GM21825 (cell line): ENCODE data around the gene CAPN7.

ENCODE experiments used
- ATAC-seq: cut with Tn5 transposase; IDR thresholded peaks from one replicate; pipeline ENCODE4 v1.9.1; 2021; ENCODE audit warnings: mild to moderate bottlenecking, moderate library complexity; ENCODE audit not compliant: unreplicated experiment

Gene CAPN7

DNA sequence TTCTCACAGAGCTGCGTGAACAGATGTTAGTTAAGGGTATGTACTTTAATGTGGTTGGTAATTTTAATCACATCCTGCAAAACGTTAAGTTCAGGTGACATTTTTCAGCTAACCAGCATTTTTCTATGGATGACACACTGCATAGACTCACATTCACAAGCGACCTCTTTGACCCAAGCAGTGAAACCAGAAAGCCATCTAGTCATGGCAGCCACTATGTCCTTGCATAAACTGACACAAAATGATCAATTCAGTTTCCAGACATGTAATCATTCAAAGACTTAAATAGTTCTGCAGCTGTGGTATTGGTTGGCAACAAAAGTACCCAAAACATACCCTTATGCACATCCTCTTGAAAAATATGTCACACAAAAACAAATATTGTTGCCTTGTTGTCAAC lies 7.4 kb upstream of the CAPN7 start:
- no peak for ATAC-seq

DNA sequence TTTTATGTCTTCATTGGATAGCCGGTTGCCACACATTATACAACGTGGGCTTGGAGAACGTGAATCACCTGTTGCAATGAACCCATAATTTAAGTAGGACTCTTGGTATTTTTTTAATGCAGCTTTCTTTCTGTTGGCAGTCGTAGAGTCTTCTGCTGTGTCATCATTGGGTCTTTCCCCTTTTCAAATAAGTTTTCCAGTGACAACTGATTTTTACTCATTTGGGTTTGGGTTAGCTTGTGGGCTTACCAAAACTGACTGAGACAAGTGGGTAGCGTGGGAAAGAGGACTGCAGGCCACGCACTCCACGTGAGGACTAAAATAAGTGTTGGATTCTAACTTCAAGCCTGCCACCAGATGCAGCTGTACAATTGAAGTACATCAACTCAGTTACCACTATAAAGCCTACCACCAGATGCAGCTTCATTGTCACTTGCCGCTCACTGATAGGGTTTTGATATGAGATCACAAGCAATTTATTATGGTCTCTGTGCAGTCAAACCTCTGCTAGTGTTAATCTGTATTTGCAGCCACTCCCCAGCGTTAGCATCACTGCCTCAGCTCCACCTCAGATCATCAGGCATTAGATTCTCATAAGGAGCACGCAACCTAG lies 6.4 kb upstream of the CAPN7 start:
- ATAC-seq: no peak

DNA sequence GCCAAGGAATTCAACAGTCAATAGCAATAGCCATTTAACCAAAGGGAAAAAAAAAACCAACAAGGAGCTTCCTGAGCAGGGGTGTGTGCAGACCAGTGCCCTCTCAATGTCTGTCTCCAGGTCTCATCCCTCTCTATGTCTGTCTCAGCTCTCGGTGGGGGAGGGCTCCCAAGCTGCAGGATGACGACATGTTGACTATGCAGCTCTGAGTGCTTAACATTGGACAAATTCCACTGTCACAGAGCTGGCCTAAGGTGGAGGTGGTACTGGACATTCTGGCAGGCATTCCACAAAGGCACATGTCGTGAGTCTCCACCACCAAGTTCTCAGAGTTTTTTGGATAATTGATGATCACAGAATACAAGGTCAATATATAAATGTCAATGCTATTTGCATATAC lies 2.0 kb upstream of the CAPN7 start:
- no peak for ATAC-seq

DNA sequence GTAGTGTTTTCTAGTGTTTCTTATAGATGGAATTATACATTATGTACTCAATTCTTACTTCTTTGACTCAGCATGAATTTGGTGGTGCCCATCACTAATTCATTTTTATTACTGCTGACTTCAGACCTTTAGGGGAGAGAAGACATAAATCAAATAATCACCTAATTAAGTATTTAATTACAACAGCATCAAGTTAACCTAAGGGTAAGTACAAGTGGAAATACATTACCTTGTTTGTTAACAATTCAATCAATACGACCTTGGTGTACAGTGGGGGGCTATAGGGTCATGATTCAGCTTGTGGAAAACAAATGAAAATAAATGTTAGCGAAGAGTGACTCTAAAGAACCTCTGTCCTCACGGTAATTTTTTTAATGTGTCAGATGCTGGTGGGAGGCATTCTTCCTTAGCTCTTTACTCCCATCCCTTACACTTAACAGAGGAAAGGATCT lies 538 bp upstream of the CAPN7 start:
- no peak for ATAC-seq

DNA sequence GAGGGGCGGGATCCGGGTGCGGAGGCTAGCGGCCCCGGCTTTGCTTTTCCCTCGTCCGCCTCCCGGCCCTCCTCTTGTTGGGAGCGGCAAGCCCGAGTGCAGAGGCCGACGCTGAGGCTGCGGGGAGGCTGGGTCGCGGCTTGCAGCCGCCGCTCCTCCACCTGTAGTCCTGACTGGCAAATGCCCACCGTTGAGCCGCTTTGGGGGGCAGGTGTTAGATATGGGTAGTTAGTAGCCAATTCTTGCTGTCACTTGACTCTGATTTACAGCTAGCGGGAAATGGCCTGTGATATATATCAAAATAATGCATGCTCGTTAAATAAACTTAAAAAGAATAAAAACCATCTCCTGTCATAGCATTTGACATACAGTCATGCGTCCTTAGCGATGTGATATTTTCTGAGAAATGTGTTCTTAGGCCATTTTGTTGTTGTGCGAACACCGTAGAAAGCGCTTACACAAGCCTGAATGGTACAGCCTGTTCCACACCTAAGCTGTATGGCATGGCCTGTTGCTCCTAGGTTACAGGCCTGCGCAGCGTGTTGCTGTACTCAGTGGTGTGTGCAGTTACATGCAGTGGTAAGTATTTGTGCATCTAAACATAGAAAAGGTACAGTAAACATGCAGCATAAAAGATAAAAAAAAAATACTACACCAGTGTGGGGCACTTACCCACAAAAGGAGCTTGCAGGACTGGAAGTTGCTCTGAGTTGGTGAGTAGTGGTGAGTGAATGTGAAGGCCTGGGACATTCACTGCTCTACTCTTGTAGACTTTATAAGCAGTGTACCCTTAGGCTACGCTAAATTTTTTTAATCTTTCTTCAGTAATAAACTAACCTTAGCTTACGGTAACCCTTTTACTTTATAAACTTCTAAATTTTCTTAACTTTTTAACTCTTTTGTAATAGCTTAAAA lies 873 bp downstream of the CAPN7 start:
- ATAC-seq: peak; percentile 32

DNA sequence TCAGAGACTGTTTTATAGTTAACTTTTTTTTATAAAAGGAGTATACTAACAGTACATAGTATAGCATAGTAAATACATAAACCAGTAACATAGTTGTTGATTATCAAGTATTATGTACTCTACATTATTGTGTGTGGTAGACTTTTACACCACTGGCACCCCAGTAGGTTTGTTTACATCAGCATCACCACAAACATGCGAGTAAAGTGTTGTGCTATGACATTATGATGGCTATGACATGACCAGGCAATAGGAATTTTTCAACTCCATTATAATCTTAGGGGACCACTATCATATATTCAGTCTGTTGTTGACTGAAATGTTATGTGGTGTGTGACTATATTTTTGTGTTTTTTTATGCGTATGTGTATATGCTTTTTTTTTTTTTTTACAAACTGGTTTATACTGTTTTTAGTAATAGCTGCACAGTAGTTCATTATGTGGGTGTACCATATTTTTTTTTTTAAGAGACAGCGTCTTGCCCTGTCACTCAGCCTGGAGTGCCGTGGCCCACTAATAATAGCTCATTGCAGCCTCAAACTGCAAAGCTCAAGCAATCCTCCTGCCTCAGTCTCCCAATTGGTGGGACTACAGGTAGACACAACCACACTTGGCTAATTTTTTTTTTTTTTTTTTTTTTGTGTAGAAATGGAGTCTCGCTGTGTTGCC lies 1.9 kb downstream of the CAPN7 start:
- ATAC-seq: no peak

DNA sequence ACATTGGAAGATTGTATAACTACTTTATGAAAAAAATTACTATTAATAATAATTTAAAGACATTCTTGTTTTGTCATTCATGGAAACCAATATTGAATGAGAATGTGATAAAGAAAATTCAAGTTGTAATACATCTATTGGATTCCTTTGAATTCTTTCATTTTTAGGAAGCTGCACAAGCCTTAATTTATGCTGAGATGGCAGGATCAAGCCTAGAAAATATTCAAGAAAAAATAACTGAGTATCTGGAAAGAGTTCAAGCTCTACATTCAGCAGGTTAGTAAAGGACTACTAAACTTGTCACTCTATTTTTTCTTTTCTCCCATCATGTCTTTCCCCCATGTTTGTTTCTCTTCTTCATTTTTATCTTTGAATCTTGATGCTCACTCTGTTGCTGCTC lies 5.9 kb downstream of the CAPN7 start:
- ATAC-seq: no peak

DNA sequence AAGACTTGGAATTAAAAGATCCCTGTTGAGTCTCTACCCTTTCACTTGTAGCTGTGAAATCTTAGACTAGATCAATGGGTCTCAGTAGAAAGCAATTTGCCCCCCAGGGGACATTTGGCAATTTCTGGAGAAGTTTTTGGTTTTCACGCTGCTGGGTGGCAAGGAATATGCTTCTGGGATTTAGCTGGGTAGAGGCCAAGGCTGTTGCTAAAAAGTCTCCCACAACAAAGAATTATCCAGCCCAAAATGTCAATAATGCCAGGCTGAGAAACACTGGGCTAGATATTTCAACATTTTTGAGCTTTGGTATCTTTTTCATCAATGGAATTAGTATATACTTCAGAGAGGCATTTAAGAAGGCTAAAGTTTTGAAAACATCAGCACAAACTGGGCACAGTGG lies 8.7 kb downstream of the CAPN7 start:
- no peak for ATAC-seq

DNA sequence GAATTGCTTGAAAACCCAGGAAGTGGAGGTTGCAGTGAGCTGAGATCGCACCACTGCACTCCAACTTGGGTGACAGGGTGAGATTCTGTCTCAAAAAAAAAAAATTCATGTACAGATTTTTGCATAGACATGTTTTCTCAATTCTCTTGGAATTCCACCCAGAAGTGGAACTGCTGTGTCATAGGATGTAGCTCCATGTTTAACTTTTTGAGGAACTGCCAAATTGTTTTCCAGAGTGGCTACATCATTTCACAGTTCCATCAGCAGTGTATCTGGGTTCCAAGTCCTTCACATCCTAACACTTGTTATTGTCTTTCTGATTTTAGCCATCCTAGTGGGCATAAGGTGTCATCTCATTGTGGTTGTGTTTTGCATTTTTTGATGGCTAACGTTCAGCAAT lies 9.9 kb downstream of the CAPN7 start:
- no peak for ATAC-seq

DNA sequence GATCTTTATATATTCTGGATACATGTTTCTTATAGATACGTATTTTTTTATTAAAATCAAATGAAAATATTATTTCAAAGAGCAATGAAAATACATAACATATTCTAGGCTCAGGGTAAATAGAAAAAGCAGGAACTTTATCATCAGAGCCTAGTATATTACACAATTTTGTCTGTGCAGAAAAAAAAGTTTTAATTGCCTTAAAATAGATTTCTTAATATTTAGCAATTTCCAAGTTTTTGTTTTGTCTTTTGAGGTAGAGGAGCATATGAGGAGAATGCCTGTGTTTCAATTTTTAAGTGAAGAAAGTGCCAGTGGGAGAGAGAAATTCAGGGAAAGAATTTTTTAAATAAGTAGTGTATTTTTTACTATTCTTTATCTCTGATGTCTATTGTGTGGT lies 10.5 kb downstream of the CAPN7 start:
- no peak for ATAC-seq

DNA sequence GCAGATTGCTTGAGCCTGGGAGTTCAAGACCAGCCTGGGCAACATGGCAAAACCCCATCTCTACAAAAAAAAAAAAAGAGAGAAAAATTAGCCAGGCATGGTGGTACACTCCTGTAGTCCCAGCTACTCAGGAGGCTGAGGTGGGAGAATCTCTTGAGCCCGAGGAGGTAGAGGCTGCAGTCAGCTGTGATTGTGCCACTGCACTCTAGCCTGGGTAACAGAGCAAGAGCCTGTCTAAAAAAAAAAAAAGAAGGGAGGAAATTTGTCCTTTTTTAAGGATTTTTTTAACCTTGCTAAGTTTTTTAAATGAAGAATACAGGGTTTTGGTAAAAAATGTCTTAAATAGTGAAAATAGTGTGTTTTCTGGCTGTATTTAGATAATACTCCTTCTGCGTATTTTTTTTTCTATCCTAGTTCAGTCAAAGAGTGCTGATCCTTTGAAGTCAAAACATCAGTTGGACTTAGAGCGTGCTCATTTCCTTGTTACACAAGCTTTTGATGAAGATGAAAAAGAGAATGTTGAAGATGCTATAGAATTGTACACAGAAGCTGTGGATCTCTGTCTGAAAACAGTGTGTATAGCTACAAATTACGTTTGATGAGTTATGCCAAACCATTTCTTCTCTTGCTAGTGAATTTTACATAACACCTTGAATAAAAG lies 11.1 kb downstream of the CAPN7 start:
- ATAC-seq: no peak

DNA sequence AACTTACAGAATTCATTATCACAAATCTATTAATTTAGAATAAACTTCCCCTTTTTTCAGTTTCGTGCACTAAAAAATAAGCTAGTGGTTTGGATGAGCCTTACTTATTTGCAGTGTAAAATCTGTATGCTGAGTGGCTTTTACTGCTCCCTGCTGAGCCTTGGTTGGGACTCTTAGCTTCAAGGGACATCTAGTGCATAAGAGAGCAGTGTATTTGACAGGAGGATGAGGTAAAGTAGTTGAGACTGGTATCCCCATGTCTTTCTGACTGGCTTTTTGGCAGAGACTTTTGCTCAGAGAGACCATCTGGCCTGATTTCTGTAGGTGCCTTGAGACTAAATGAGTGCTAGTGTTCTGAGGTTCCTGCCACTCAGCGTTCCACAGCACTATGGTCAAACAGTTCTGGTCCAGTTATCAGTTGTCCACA lies 11.8 kb downstream of the CAPN7 start:
- no peak for ATAC-seq

DNA sequence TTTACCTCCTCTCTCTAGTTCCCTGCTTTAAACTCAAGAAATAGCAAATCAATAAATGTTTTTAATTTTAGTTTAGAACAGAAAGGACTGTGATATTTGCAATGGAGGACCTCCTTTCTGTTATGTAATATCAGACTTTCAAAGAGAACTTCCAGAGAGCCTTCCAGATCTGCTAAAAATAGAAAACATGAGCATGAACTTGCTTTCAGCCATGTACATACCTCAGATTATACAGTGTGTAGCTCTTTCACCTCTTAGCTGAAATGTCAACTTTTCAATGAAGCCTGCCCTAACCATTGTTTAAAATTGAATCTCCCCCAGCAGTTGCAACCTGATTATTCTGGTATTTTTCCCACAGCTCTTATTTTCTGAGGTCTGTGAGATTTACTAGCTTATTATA lies 12.6 kb downstream of the CAPN7 start:
- ATAC-seq: no peak

DNA sequence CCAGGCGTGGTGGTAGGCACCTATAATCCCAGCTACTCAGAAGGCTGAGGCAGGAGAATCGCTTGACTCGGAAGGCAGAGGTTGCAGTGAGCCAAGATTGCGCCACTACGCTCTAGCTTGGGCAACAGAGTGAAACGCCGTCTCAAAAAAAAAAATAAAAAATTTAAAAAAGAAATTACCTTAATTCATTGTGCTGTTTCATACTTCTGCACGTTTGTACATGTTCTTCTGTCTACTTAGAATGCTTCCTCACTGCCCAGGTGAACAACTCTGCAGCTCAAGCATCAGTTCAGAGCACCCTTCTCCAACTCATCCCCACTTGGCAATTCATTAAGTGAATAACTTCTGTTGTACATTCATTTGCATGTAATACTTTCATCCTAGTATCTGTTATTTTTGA lies 14.0 kb downstream of the CAPN7 start:
- ATAC-seq: no peak

DNA sequence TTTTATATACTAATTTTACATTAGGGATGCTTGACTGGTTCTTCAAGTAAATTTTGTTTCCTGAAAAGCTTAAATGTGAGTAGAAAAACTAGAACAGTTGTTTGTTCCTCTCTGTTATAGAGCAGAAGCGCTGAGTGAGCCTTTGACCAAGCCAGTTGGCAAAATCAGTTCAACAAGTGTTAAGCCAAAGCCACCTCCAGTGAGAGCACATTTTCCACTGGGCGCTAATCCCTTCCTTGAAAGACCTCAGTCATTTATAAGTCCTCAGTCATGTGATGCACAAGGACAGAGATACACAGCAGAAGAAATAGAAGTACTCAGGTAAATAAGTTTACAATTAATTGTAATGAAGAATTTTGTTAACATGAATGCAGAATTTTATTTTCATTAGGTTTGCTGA lies 14.6 kb downstream of the CAPN7 start:
- ATAC-seq: no peak

DNA sequence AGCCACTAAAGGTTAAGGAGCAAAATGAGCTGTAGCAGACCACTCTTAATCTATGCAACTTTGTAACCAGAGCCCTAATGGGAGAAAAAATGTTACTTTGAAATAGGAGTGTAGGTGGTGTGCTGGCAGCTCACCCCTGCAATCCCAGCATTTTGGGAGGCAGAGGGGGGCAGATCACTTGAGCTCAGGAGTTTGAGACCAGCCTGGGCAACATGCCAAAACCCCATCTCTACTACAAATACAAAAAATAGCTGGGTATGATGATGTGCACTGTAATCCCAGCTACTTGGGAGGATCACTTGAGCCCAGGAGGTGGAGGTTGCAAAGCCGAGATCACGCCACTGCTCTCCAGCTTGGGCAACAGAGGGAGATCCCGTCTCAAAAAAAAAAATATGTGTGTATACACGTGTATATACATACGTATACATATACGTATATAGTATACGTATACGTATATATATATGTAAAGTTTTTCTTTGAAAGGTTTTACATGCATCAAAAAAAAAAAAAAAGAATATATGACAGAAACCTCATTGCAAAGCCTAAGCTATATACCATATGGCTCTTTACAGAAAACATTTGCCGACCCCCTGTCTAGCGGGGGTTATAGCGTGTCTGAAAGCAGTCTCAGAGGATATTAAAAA lies 15.7 kb downstream of the CAPN7 start:
- no peak for ATAC-seq

DNA sequence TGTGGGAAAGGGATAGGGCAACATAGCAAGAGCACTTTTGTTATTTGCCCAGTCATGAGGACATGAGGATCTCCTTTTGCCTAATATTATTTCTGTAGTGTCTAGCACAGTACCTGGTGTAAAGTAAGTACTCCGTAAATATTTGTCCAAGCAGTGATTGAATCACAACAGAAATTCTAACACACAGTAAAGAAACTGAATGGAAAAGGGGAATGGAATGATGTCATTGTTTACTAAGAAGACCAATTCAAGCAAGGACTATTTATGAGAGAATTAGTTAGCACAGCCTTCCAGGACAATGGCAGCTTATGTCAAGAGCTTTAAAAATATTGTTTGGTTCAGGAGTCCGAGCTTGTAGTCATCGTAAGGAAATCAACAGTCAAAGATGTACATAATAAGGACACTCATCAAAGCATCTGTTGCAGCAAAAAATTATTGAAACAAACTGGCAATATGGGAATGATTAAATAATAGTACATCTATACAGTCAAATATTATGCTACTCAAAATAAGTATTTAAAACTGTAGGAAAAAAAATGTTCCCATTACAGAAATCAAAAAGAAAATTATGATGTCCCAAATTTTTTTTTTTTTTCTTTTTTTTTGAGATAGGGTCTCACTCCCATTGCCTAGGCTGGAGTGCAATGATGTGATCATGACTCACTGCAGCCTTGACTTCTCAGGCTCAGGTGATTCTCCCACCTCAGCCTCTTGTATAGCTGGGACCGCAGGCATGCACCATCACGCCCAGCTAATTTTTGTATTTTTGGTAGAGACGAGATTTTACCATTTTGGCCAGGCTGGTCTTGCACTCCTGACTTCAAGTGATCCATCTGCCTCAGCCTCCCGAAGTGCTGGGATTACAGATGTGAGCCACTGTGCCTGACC lies 17.9 kb downstream of the CAPN7 start:
- ATAC-seq: no peak

DNA sequence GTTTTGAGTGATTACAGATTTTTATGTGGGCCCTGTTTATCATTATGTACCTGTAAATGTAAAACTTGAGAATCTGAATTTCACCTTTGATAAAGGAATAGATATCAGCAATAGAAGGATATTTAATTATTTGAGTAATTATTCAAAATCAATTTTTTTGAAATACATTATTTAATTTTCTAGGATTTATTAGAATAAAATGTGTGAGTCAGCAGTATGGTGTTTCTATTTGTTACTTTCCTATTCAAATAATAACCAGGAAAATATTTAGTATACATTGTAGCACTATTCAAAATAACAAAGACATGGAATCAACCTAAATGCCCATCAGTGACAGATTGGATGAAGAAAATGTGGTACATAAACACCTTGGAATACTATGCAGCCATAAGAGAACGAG lies 22.1 kb downstream of the CAPN7 start:
- no peak for ATAC-seq

DNA sequence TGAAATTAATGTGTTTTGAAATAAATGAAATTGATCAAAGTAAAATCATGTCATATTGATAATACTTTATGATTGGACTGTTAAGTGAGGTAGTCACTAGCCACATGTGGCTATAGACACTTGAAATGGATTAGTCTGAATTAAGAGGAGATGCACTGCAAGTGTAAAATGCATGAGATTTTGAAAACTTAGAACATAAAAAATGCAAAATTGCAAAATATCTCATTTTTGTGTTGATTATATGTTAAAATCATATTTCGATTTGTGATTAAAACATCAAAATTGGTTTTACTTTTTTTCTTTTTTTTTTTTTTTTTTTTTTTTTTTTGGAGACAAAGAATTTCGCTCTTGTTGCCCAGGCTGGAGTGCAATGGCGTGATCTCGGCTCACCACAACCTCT lies 23.2 kb downstream of the CAPN7 start:
- no peak for ATAC-seq

DNA sequence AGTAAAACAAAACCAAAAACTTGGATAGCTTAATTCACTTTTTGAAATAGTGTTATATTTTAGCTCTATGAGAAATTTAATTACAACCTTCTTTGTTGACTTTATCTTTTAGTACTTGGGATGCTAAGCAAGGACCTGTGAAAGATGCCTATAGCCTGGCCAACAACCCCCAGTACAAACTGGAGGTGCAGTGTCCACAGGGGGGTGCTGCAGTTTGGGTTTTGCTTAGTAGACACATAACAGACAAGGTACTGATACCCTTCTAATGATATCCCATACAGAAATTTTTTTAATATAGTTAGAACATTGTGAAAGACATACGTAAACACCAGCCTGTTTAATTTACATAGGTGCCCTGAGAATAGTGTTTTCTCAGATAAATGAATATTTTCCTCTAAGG lies 35.3 kb downstream of the CAPN7 start:
- ATAC-seq: no peak
